GM19240 (cell line): ENCODE results near the gene TBCC.
"Not testable (repeated sequence)": the region's sequence is repeated elsewhere in the genome, so short reads cannot be mapped to it uniquely, and the experiment has no call there.

ENCODE experiments used
- DNase-seq: peaks from one replicate; pipeline ENCODE4 v3.0.0; 2011; ENCODE audit warnings: low spot score; ENCODE audit not compliant: insufficient read length

Gene TBCC

DNA sequence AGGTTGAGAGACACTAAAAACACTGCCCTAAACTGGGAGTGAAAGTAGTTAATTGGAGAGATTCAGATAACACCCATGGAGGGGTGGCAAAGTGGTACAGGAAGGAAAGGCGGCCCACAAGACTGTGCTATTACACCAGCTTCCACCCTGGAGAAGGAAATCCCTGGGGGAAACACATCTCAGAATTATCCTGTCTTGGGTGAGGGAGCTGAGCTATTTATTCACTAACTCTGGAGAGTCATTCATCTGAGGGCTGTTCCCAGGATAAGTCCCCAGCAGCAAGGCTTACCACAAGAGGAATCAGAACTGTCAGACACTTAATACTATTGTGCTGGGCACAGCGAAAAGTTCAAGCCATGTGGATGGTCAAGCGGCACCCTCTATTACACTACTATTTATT, 9.9 kb downstream of the TBCC start:
- no peak for DNase-seq

DNA sequence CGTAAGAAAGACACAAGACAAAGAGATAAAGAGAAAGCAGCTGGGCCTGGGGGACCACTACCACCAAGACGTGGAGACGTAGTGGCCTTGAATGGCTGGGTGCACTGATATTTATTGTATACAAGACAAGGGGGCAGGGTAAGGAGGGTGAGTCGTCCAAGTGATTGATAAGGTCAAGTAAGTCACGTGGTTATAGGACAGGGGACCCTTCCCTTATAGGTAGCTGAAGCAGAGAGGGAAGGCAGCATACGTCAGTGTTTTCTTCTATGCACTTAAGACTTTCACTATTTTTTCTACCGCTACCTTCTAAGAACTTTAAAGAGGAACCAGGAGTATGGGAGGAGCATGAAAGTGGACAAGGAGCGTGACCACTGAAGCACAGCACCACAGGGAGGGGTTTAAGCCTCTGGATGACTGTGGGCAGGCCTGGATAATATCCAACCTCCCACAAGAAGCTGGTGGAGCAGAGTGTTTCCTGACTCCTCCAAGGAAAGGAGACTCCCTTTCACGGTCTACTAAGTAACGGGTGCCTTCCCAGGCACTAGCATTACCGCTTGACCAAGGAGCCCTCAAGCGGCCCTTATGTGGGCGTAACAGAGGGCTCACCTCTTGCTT, 11.9 kb downstream of the TBCC start:
- DNase-seq = not testable (repeated sequence)

GRCh38 chr6:42729731-42730130, 16.2 kb downstream of the TBCC start:
- DNase-seq = no peak

- DNase-seq = no peak
Measured at GRCh38 chr6:42727627-42728026, 18.3 kb downstream of the TBCC start.

- DNase-seq = no peak
Measured at GRCh38 chr6:42727087-42727611, 18.8 kb downstream of the TBCC start.

GRCh38 chr6:42726485-42727086, 19.3 kb downstream of the TBCC start:
- peak; percentile 70 for DNase-seq

GRCh38 chr6:42726026-42726425, 19.9 kb downstream of the TBCC start:
- DNase-seq = no peak

DNA sequence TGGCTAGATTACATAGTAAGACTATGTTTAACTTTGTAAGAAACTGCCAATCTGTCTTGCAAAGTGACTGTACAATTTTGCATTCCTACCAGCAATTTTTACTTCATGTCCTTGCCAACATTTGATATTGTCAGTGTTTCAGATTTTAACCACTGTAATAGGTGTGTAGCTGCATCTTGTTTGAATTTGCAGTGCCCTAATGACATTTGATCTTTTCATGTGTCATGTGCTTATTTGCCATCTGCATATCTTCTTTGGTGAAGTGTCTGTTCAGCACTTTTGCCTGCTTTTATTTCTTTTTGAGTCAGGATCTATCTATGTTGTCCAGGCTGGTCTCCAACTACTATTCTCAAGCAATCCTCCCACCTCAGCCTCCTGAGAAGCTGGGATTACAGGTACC, 21.1 kb downstream of the TBCC start:
- DNase-seq = no peak

- no peak for DNase-seq
Measured at GRCh38 chr6:42722497-42722896, 23.4 kb downstream of the TBCC start, which contains the start of gene PRPH2. Gene PRPH2, minus strand, starts transcription at chr6:42722597. Its CDS starts 263 bp downstream, at chr6:42722334.

DNA sequence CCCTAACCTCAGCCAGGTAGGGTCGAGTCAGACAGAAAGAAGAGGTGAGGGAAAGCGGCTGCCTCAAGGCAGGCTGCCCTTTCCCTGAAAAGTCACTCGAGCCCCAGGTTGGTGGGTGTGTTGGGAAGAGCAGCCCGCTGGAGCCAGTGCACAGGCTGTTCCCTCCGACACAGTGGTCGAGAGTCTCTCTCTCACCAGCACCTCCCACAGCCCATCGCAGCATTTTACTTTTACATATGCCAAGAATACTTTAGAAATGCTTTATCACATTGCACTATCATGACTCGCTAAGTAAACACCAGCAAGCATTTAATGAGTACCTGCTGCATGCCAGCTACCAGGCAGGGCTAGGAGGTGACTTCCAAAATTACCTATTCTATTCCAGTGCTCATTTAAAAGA, 25.2 kb downstream of the TBCC start:
- DNase-seq = no peak

- DNase-seq = no peak
Measured at GRCh38 chr6:42715871-42716270, 30.0 kb downstream of the TBCC start.

DNA sequence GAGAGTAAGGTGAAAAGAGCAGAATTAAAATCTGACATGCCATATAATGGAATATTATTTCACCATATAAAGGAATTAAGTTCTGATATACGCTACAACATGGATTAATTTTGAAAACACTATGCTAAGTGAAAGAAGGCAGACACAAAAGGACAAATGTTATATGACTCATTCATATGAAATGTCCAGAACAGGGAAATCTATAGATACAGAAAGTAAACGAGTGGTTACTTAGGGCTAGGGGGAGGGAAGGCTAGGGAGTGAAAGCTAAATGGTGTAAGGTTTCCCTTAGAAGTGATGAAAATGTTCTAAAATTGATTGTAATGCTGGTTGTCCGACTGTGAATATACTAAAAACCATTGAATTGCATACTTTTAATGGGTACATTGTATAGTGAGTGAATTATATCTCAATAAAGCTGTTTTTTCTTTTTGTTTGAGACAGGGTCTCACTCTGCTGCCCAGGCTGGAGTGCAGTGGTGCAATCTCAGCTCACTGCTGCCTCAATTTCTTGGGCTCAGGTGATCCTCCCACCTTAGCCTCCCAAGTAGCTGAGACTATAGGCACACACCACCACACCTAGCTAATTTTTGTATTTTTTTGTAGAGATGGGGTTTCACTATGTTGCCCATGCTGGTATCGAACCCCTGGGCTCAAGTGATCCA, 31.7 kb downstream of the TBCC start:
- no peak for DNase-seq

DNA sequence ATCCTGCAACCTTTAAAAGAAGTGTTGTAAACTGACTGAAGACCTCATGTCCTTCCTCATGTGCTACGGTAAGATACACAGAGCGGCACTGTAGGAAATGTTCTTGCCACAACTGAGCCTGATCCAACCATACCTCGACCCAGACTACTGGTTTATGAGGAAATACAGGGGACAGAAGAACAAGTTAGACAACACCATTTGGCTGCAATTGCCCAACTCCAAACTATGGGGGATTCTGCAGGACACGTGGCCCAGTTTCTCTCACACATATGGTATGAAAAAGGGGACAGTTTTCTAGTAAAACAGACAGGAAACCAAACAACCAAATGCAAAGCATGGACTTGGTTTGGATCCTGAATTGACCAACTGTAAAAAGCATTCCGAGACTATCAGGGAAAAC, 34.0 kb downstream of the TBCC start:
- DNase-seq = no peak

DNA sequence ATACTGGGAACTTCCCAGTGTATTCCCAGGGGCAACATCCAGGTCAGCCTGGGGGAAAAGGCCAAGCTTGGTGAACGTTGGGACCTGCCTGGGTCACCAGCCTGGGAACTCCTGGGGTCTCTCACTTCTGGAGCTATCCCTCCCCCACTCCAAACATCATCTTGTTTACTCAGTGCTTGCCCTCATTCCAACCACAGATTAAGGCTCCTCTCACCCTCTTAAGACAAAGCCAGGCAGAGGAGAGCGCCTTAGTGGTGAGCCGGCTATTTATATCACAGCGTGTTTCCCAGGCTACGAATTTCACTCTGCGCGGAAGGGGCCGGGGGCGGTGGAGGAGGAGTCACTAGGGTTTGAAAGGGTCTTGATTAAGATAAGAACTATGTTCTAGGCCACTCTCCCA, 35.6 kb downstream of the TBCC start:
- no peak for DNase-seq

DNA sequence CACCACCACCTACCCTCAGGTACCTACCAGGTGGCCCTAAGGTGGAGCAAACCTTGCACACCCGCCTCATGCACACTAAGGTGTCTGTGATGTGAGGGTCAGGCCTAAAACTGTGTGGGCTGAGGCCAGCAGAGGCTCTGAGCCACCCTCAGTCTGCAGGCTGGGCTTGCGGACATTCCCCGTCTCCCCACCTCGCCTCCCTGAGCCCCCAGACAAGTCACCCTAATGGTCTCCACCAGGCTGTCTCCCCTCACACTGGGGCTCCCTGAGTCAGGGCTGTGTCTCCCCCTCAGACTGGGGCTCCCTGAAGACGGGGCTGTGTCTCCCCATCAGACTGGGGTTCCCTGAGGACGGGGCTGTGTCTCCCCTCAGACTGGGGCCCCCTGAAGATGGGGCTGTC, 36.0 kb downstream of the TBCC start:
- no peak for DNase-seq

DNA sequence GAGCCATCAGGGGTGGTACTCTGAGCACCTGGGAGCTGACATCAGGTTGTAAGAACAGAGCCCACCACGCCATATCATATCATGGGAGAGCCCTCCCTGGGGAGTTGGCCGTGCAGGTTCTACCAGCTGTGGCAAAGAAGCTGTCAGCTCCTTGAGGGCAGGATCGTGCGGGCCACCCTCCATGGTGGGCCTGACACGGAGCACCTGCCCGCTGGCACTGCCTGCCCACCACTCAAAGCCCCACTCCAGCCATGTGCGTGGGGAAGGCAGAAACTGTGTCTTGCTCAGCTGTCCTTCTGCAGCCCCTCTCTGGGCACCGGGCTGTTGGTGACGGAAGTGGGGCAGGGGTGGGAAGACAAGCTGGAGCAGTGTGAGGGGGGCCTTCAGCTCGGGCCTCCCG, 37.8 kb downstream of the TBCC start:
- no peak for DNase-seq

DNA sequence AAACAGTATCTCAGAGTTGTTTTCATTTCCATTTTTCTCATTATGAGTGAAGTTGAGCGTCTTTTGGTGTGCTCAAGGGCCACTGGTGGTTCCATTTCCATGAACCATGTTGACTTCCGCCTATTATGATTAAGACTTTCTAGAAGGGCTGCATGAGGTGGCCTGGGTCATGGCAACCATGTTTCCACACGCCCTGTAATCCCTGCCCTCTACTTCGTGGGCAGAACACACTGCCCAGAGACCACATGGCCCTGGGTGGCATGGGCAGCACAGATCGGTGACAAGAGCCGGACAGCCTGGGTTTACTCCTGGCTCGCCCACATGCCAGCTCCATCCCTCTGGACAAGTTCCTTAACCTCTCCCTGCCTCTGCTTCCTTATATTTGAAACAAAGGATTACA, 38.3 kb downstream of the TBCC start:
- no peak for DNase-seq

- no peak for DNase-seq
Measured at GRCh38 chr6:42704937-42705374, 40.9 kb downstream of the TBCC start.

DNA sequence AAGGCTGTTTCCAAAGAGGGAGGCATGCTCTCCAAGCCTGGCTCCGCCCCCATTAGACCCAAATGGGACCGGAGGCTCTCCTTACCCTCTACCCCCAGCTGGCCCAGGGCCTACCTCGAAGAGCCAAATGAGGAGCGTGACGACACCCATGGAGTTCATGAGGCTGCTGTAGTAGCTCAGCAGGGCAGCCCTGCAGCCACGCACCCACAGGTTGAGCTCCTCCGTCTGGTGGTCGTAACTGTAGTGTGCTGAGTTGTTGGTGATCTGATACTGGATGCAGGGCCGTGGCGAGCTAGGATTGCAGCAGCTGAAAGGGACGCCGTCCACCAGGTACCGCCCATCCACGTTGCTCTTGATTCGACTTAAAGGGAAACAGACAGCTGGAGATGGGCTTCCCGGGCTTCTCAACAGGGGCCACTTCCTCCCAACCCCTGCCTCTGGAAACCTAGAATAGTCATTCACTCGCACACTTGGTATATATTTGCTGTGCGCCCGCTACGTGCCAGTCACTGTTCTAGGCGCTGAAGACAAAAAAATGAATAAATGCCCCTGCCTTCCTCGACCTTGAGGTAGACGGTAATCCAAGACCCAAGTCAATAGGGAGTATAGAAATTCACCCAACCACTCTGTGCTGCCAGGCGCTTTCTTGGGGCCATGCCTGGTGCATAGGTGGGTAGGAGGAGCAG, 41.5 kb downstream of the TBCC start:
- no peak for DNase-seq

GRCh38 chr6:42702786-42703185, 43.1 kb downstream of the TBCC start:
- DNase-seq = not testable (repeated sequence)

GRCh38 chr6:42702200-42702599, 43.7 kb downstream of the TBCC start:
- no peak for DNase-seq

DNA sequence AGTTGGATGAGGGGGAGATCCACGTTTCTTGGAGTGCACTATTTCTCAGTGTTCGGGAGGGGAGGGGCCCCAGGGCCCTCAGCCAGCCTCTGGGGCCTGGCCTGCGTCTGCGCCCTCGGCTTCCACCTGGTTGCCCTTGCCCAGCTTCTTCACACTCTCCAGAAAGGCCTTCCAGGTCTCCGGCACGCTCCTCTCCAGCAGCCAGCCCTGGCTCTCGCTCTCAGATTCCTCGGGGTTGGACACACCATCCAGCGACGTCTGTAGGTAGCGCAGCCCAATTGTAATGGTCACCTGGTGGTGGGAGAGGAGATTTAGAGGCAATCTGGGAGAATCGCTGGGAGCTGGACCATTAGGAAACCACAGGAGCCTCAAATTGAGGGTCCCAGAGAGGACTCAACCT, 47.7 kb downstream of the TBCC start:
- DNase-seq = no peak
